ENCODE data around the gene NPHP3.

GRCh38 chr3:132756108-132756650 lies 34.0 kb upstream of the NPHP3 start:
- TF ChIP-seq CTCF (conservative IDR thresholded peaks at IDR 0.05), result no peak
- TF ChIP-seq ZFX (IDR thresholded peaks at IDR 0.05), result no peak

Measured in C4-2B (cell line).